A549 (cell line): ENCODE measurements around the gene CHCT1. TPM values are rescaled to one million over a fixed set of nuclear protein-coding genes. Genes with fewer than 3 reads are reported as not detected.
"Not testable (repeated sequence)": the region's sequence is repeated elsewhere in the genome, so short reads cannot be mapped to it uniquely, and the experiment has no call there.

Experiments used
- ATAC-seq, 2 experiments: fragments of 200-7000 bp in 1 of 2; fragments of >200 bp in 1 of 2; cut with Nextera tagmentation in 1 of 2; cut with Tn5 transposase in 1 of 2; 3 replicates each; pipeline versions ENCODE4 v1.8.0 to v1.9.1; 2018 to 2020; ENCODE audit warnings: mild to moderate bottlenecking in 1 of 2, moderate library complexity in 1 of 2
- CTCF ChIA-PET: fragments of 300-600 bp; sonication (Branson Sonifier 250); formaldehyde crosslinking; extraction: SDS; loops from one replicate; lab custom pipeline; 2021; ENCODE audit warnings: antibody characterized with exemption, inconsistent platforms; lab: Yijun Ruan, JAX
- POLR2A ChIA-PET: fragments of 350-600 bp; formaldehyde crosslinking; extraction: SDS; loops from one replicate; lab custom pipeline; 2021; ENCODE audit warnings: antibody characterized with exemption, inconsistent platforms; lab: Yijun Ruan, JAX
- DNase-seq, 2 experiments: peaks; one replicate each; pipeline versions ENCODE4 v3.0.0 to v3.0.0-alpha.2; 2011 to 2016; ENCODE audit warnings: low read depth in 1 of 2, low spot score in 1 of 2
- FAIRE-seq: peaks from 2 replicates; lab custom pipeline; 2011; peaks lifted over from hg19 to GRCh38; lab: Jason Lieb, UNC
- H3K27ac ChIP-seq, 2 experiments: fragments of >200 bp; sonication (Bioruptor Twin); formaldehyde crosslinking; 3 replicates each; pipeline ENCODE4 v1.5.1; 2016 to 2017
- H3K4me1 ChIP-seq: fragments of >200 bp; sonication (Bioruptor Twin); formaldehyde crosslinking; 3 replicates; pipeline ENCODE4 v1.6.1; 2016
- H3K4me2 ChIP-seq: fragments of >200 bp; sonication (Bioruptor Twin); formaldehyde crosslinking; 3 replicates; pipeline ENCODE4 v1.6.1; 2016
- H3K4me3 ChIP-seq: fragments of >200 bp; sonication (Bioruptor Twin); formaldehyde crosslinking; 3 replicates; pipeline ENCODE4 v1.5.1; 2016
- H3K9me3 ChIP-seq: fragments of >200 bp; sonication (Bioruptor Twin); formaldehyde crosslinking; 3 replicates; pipeline ENCODE4 v1.6.1; 2016
- BHLHE40 ChIP-seq: IDR thresholded peaks from 2 replicates; pipeline ENCODE4 v1.6.1; 2012; ENCODE audit warnings: low read depth, low read length, inconsistent platforms
- CHD2 ChIP-seq: fragments of 150-350 bp; IDR thresholded peaks from 2 replicates; pipeline ENCODE4 v1.6.1; 2014; ENCODE audit warnings: low read length; ENCODE audit not compliant: partially characterized antibody
- CHD4 ChIP-seq: fragments of 200-600 bp; sonication (generic); IDR thresholded peaks from 2 replicates; pipeline ENCODE4 v1.6.1; 2016; ENCODE audit warnings: antibody characterized with exemption, mild to moderate bottlenecking, borderline replicate concordance
- EHMT2 ChIP-seq: fragments of 200-600 bp; sonication (generic); IDR thresholded peaks from 2 replicates; pipeline ENCODE4 v1.6.1; 2016; ENCODE audit warnings: antibody characterized with exemption, low read depth, mild to moderate bottlenecking, moderate library complexity
- EP300 ChIP-seq, 2 experiments: fragments of >200 bp; sonication (Bioruptor Twin); formaldehyde crosslinking; IDR thresholded peaks; 2 replicates in 1 of 2; 3 replicates in 1 of 2; pipeline ENCODE4 v1.6.1; 2016 to 2017
- GATA3 ChIP-seq: IDR thresholded peaks from 2 replicates; pipeline ENCODE4 v1.6.1; 2012; ENCODE audit warnings: borderline replicate concordance
- HOXB13 ChIP-seq: fragments of 250-450 bp; sonication (Bioruptor Pico); IDR thresholded peaks from 2 replicates; pipeline ENCODE4 v1.5.0; 2020; ENCODE audit warnings: low read depth, mild to moderate bottlenecking, moderate library complexity
- KDM5A ChIP-seq: fragments of 200-600 bp; sonication (generic); IDR thresholded peaks from 2 replicates; pipeline ENCODE4 v1.6.1; 2016; ENCODE audit warnings: antibody characterized with exemption, mild to moderate bottlenecking
- MAFK ChIP-seq: fragments of 450-650 bp; IDR thresholded peaks from 2 replicates; pipeline ENCODE4 v1.6.1; 2014; ENCODE audit not compliant: partially characterized antibody
- NFE2L2 ChIP-seq: fragments of 150-350 bp; conservative IDR thresholded peaks from 2 replicates; pipeline ENCODE4 v1.6.1; 2014; ENCODE audit warnings: low read length
- POLR2A ChIP-seq: IDR thresholded peaks from 2 replicates; pipeline ENCODE4 v1.6.1; 2012; ENCODE audit warnings: mild to moderate bottlenecking, low read length
- POLR2AphosphoS2 ChIP-seq: conservative IDR thresholded peaks from 2 replicates; pipeline ENCODE4 v1.6.1; 2012; ENCODE audit warnings: low read length, improper control_type of control experiment, inconsistent platforms
- RFX5 ChIP-seq: fragments of 450-650 bp; IDR thresholded peaks from 2 replicates; pipeline ENCODE4 v1.7.1; 2014; ENCODE audit warnings: antibody characterized with exemption, mild to moderate bottlenecking, moderate library complexity
- RNF2 ChIP-seq: fragments of 200-600 bp; sonication (generic); IDR thresholded peaks from 2 replicates; pipeline ENCODE4 v1.6.1; 2016; ENCODE audit warnings: low read depth, mild to moderate bottlenecking, antibody characterized with exemption, moderate library complexity, borderline replicate concordance
- SMC3 ChIP-seq: fragments of >200 bp; sonication (Bioruptor Twin); formaldehyde crosslinking; IDR thresholded peaks from 3 replicates; pipeline ENCODE4 v1.6.1; 2018; ENCODE audit warnings: inconsistent platforms
- SREBF2 ChIP-seq: fragments of 450-650 bp; IDR thresholded peaks from 2 replicates; pipeline ENCODE4 v1.6.1; 2014; ENCODE audit warnings: mild to moderate bottlenecking, moderate library complexity
- ZC3H11A ChIP-seq: fragments of 450-650 bp; IDR thresholded peaks from 2 replicates; pipeline ENCODE4 v1.6.1; 2014; ENCODE audit warnings: antibody characterized with exemption, mild to moderate bottlenecking
- WGBS: methylation state at CpG from one replicate; pipeline ENCODE4 v1.1.6; 2017; ENCODE audit errors: missing lambda C conversion rate; 5-methylcytosine and 5-hydroxymethylcytosine counted together
- polyA plus RNA-seq, 4 experiments: library from polyadenylated mRNA; depleted of rRNA in 3 of 4; stranded (reverse); fragments of >200 nt; fragmentation: RNase III in 1 of 4; extraction: RNeasy Plus Mini Kit Qiagen cat#74134 plus additional on column Dnase treatment in 1 of 4; gene quantifications; 2 replicates in 3 of 4; 3 replicates in 1 of 4; pipeline ENCODE4 v1.2.3, GENCODE V29; 2011 to 2017
- TF ChIP-seq, protein P1 (sequence below): fragments of >200 bp; sonication (Bioruptor Twin); formaldehyde crosslinking; IDR thresholded peaks from 3 replicates; pipeline ENCODE4 v1.5.1; 2016
- TF ChIP-seq, protein P2 (sequence below): IDR thresholded peaks from 2 replicates; pipeline ENCODE4 v1.6.1; 2012
- TF ChIP-seq, protein P3 (sequence below): fragments of 250-450 bp; sonication (Bioruptor Pico); IDR thresholded peaks from 2 replicates; pipeline ENCODE4 v1.5.0; 2020; ENCODE audit warnings: low read depth, mild to moderate bottlenecking, moderate library complexity
- TF ChIP-seq, protein P4 (sequence below): fragments of 200-600 bp; sonication (generic); IDR thresholded peaks from 2 replicates; pipeline ENCODE4 v1.6.1; 2016; ENCODE audit warnings: antibody characterized with exemption, mild to moderate bottlenecking, moderate library complexity

Gene CHCT1
- polyA plus RNA-seq, 2 of the 4 experiments (the other 2 are of a cell fraction): 0.10 TPM; not detected in 1

DNA sequence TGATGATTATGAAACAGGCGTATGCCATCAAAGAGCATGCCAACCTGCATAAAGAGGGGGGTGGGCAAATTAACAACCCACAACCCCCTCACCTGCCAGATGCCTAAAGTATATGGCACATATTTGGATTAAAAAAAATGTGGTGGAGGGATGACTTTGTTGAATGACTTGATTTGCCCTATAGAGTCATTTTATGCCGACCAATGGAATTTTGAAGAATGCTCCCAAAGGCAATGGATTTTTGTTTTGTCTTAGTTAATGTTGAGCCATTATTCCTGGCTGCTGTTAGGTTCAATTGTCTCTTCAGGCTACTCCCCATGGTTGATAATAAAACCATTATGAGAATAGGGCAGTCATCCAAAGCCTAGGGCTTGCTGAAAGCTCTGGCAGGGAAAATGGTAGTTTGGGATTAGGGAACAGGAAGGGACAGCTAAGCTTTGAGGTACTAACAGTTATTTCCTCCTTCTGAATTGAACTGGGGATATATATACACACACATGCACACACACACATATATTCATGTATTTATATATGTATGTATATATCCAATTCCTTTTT is 5.8 kb upstream of the CHCT1 start:
- ChIA-PET CTCF (interaction anchor here (0.6 to 1.2 kb wide), 2 partner anchors 10 to 141 kb away, joined by 3 read pairs; no protein-coding TSS in a partner anchor), POLR2A (no interaction called here)
- ATAC-seq (no peak), FAIRE-seq (no peak), DNase-seq (no peak)
- H3K4me1 ChIP-seq: peaks cover 3% of the 10 kb centered on the region; the same call in 1 of the 3 replicates
- H3K4me3 ChIP-seq: no peak overlapping the region
- TF ChIP-seq EP300 (IDR thresholded peaks at IDR 0.05): no peak
- peak; percentile 74 for TF ChIP-seq MAFK
- no peak overlapping the region for H3K27ac ChIP-seq
- H3K4me2 ChIP-seq: no peak overlapping the region
- no peaks in the 10 kb centered on the region for H3K9me3 ChIP-seq
- 78% methylated on average over 2 of the region's 2 CpGs for WGBS

DNA sequence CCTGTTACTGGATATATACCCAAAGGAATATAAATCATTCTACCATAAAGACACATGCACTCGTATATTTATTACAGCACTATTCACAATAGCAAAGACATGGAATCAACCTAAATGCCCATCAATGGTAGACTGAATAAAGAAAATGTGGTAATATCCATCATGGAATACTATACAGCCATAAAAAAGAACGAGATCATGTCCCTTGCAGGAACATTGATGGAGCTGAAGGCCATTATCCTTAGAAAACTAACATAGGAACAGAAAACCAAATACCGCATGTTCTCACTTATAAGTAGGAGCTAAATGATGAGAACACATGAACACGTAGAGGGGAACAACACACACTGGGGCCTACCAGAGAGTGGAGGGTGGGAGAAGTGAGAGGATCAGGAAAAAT is 3.3 kb upstream of the CHCT1 start:
- H3K4me3 ChIP-seq, FAIRE-seq, H3K4me2 ChIP-seq, H3K4me1 ChIP-seq, POLR2A ChIA-PET, H3K27ac ChIP-seq, ATAC-seq, H3K9me3 ChIP-seq, DNase-seq: not testable (repeated sequence)
- CTCF ChIA-PET: interaction anchor here (0.7 to 2.0 kb wide), 6 partner anchors 17 to 237 kb away, joined by 3 to 4 read pairs (median 4); partner anchors contain the start of gene APPBP2
- 75% methylated on average over 4 of the region's 4 CpGs for WGBS

DNA sequence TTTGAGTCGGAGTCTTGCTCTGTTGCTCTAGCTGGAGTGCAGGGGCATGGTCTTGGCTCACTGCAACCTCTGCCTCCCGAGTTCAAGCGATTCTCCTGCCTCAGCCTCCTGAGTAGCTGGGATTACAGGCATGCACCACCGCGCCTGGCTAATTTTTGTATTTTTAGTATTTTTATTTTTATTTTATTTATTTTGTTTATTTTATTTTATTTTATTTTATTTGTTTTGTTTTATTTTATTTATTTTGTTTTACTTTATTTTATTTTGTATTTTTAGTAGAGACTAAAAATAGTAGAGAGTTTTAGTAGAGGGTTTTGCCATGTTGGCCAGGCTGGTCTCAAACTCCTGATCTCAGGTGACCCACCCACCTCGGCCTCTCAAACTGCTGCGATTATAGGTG is 2.4 kb upstream of the CHCT1 start:
- 92% methylated on average over 7 of the region's 7 CpGs for WGBS
- DNase-seq, FAIRE-seq, H3K4me1 ChIP-seq, ATAC-seq, H3K27ac ChIP-seq, H3K4me3 ChIP-seq, H3K4me2 ChIP-seq, POLR2A ChIA-PET, H3K9me3 ChIP-seq: not testable (repeated sequence)
- CTCF ChIA-PET: interaction anchor here (1.2 to 3.8 kb wide), 3 partner anchors 20 to 216 kb away, joined by 3 to 22 read pairs (median 4); no protein-coding TSS in a partner anchor

DNA sequence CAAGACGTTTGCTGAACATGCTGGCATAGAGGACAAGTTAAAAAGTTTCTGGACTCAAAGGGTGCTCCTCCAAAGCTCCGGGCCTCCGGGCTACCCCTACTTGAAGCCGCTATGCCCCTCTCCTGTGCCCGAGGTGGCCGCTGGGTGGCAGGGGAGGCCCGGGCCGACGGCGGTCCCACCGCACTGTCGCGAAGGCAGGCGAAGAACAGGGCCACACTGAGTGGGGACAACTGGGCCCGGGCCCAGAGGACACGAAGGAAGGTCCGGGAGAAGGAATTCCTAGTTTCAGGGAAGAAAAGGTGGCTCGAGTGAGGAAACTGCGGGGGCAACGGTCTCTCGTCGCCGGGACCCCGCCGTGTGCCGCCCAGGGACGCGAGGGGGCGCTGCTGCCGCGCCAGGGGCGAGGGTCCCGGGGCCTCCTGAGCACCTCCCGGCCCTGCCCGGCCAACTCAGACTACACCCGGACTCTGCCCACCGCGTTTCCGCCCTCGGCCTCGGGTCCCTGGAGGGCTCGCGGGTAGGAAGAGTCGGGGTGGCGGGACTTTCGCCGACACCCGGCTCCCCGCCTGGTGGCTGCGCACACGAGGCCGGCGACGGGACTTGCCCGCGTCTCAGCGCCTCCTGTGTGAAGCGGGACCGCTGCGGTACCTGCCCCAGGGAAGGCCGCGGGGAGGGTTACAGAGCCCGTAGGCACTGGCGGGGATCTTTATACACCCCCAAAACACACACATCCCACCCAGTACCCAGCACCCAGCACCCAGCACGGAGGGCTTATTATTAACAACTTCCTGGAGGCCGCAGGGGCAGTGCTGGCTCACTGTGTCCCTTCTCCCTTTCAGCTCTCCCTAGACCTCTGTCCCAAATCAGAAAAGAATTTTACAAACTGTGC is 772 bp upstream of the CHCT1 start:
- FAIRE-seq: no peak
- peak overlapping the region; percentile 44 for H3K4me3 ChIP-seq
- ATAC-seq: peak; percentile 97 to 99
- peak overlapping the region; percentile 76 to 87 for H3K27ac ChIP-seq
- ChIA-PET CTCF (interaction anchor here (0.6 to 4.1 kb wide), 50 partner anchors 9 to 294 kb away, joined by 3 to 60 read pairs (median 3); partner anchors contain the start of genes CA4 and USP32), POLR2A (no interaction called here)
- 33% methylated on average over 38 of the region's 66 CpGs for WGBS
- H3K4me1 ChIP-seq: peaks cover 3% of the 10 kb centered on the region; the same call in 1 of the 3 replicates
- H3K4me2 ChIP-seq: peak overlapping the region; percentile 69
- no peaks in the 10 kb centered on the region for H3K9me3 ChIP-seq
- peak; percentile 81 to 91 for DNase-seq
- TF ChIP-seq EHMT2: no peak
- TF ChIP-seq ZC3H11A: no peak
- TF ChIP-seq, protein P1, sequence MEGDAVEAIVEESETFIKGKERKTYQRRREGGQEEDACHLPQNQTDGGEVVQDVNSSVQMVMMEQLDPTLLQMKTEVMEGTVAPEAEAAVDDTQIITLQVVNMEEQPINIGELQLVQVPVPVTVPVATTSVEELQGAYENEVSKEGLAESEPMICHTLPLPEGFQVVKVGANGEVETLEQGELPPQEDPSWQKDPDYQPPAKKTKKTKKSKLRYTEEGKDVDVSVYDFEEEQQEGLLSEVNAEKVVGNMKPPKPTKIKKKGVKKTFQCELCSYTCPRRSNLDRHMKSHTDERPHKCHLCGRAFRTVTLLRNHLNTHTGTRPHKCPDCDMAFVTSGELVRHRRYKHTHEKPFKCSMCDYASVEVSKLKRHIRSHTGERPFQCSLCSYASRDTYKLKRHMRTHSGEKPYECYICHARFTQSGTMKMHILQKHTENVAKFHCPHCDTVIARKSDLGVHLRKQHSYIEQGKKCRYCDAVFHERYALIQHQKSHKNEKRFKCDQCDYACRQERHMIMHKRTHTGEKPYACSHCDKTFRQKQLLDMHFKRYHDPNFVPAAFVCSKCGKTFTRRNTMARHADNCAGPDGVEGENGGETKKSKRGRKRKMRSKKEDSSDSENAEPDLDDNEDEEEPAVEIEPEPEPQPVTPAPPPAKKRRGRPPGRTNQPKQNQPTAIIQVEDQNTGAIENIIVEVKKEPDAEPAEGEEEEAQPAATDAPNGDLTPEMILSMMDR: peak; percentile 100
- TF ChIP-seq CHD2: no peak
- TF ChIP-seq MAFK: no peak
- TF ChIP-seq KDM5A: peak; percentile 87
- peak; percentile 94 for TF ChIP-seq SMC3
- no peak; the same call in 1 of the 2 replicates for TF ChIP-seq GATA3
- TF ChIP-seq, protein P2, sequence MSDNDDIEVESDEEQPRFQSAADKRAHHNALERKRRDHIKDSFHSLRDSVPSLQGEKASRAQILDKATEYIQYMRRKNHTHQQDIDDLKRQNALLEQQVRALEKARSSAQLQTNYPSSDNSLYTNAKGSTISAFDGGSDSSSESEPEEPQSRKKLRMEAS: peak; percentile 84
- no peak for TF ChIP-seq CHD4
- TF ChIP-seq, protein P3, sequence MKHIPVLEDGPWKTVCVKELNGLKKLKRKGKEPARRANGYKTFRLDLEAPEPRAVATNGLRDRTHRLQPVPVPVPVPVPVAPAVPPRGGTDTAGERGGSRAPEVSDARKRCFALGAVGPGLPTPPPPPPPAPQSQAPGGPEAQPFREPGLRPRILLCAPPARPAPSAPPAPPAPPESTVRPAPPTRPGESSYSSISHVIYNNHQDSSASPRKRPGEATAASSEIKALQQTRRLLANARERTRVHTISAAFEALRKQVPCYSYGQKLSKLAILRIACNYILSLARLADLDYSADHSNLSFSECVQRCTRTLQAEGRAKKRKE: no peak
- TF ChIP-seq SREBF2: no peak
- no peak for TF ChIP-seq POLR2AphosphoS2
- TF ChIP-seq NFE2L2: no peak
- TF ChIP-seq, protein P4, sequence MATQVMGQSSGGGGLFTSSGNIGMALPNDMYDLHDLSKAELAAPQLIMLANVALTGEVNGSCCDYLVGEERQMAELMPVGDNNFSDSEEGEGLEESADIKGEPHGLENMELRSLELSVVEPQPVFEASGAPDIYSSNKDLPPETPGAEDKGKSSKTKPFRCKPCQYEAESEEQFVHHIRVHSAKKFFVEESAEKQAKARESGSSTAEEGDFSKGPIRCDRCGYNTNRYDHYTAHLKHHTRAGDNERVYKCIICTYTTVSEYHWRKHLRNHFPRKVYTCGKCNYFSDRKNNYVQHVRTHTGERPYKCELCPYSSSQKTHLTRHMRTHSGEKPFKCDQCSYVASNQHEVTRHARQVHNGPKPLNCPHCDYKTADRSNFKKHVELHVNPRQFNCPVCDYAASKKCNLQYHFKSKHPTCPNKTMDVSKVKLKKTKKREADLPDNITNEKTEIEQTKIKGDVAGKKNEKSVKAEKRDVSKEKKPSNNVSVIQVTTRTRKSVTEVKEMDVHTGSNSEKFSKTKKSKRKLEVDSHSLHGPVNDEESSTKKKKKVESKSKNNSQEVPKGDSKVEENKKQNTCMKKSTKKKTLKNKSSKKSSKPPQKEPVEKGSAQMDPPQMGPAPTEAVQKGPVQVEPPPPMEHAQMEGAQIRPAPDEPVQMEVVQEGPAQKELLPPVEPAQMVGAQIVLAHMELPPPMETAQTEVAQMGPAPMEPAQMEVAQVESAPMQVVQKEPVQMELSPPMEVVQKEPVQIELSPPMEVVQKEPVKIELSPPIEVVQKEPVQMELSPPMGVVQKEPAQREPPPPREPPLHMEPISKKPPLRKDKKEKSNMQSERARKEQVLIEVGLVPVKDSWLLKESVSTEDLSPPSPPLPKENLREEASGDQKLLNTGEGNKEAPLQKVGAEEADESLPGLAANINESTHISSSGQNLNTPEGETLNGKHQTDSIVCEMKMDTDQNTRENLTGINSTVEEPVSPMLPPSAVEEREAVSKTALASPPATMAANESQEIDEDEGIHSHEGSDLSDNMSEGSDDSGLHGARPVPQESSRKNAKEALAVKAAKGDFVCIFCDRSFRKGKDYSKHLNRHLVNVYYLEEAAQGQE: no peak
- no peak for TF ChIP-seq BHLHE40
- TF ChIP-seq RNF2: 0 out of 2 replicates have a peak, but pooled peaks have one; percentile 43
- TF ChIP-seq RFX5: peak; percentile 29; the same call in 1 of the 2 replicates
- TF ChIP-seq POLR2A: peak; percentile 23; the same call in 1 of the 2 replicates
- TF ChIP-seq HOXB13 (CRISPR knock-in tag): no peak; the same call in 1 of the 2 replicates
